GM06990 (cell line): ENCODE results near the gene ASH1L.
"Not testable (repeated sequence)": the region's sequence is repeated elsewhere in the genome, so short reads cannot be mapped to it uniquely, and the experiment has no call there.

Experiments
- DNase-seq: peaks from one replicate; pipeline ENCODE4 v3.0.0-alpha.2; 2011; ENCODE audit not compliant: insufficient read length; ENCODE audit errors: extremely low read depth
- H3K27me3 ChIP-seq: replicated peaks from 2 replicates; pipeline ENCODE4 v1.6.0; 2011; ENCODE audit warnings: low read length; ENCODE audit not compliant: control insufficient read depth, insufficient read depth
- H3K36me3 ChIP-seq: 2 replicates; pipeline ENCODE4 v1.5.1; 2011; ENCODE audit warnings: low read length; ENCODE audit not compliant: control insufficient read depth, insufficient read depth
- H3K4me3 ChIP-seq: replicated peaks from 2 replicates; pipeline ENCODE4 v1.5.1; 2011; ENCODE audit warnings: low read depth, mild to moderate bottlenecking, control low read depth, low read length
- CTCF ChIP-seq: IDR thresholded peaks from 2 replicates; pipeline ENCODE4 v1.5.1; 2011; ENCODE audit warnings: low read length, control low read depth, mild to moderate bottlenecking, inconsistent platforms; ENCODE audit not compliant: insufficient read depth, poor library complexity, severe bottlenecking

ASH1L gene

GRCh38 chr1:155389826-155390225, 172.8 kb downstream of the ASH1L start:
- Histone ChIP-seq H3K36me3 (peaks cover under 1% of the 10 kb centered on the region), H3K27me3 (no peaks in the 10 kb centered on the region), H3K4me3 (no peak overlapping the region)
- DNase-seq: no peak
- no peak for TF ChIP-seq CTCF

GRCh38 chr1:155385836-155386235, 176.8 kb downstream of the ASH1L start:
- not testable (repeated sequence) for H3K27me3 ChIP-seq, H3K36me3 ChIP-seq, H3K4me3 ChIP-seq, DNase-seq

GRCh38 chr1:155383406-155383805, 179.2 kb downstream of the ASH1L start:
- DNase-seq: no peak
- no peak overlapping the region for H3K4me3 ChIP-seq
- peaks cover 3% of the 10 kb centered on the region for H3K36me3 ChIP-seq
- no peaks in the 10 kb centered on the region for H3K27me3 ChIP-seq
- TF ChIP-seq CTCF: no peak

- no peak for TF ChIP-seq CTCF
- H3K4me3 ChIP-seq: no peak overlapping the region
- H3K27me3 ChIP-seq: no peaks in the 10 kb centered on the region
- DNase-seq: no peak
- peaks cover 10% of the 10 kb centered on the region for H3K36me3 ChIP-seq
Observed at GRCh38 chr1:155379631-155380090, 182.9 kb downstream of the ASH1L start.

- Histone ChIP-seq H3K4me3 (no peak overlapping the region), H3K27me3 (no peaks in the 10 kb centered on the region), H3K36me3 (peaks cover 10% of the 10 kb centered on the region)
- no peak for DNase-seq
- TF ChIP-seq CTCF: no peak
Observed at GRCh38 chr1:155379180-155379579, 183.4 kb downstream of the ASH1L start.

- no peak overlapping the region for H3K4me3 ChIP-seq
- DNase-seq: no peak
- no peak for TF ChIP-seq CTCF
- H3K27me3 ChIP-seq: no peaks in the 10 kb centered on the region
- peaks cover 15% of the 10 kb centered on the region for H3K36me3 ChIP-seq
Observed at GRCh38 chr1:155360051-155360450, 202.6 kb downstream of the ASH1L start.
